WTC11 (cell line): ENCODE data around the gene VCL. TPM values are rescaled to one million over a fixed set of nuclear protein-coding genes. Genes with fewer than 3 reads are reported as not detected.
"Not testable (repeated sequence)": the region's sequence is repeated elsewhere in the genome, so short reads cannot be mapped to it uniquely, and the experiment has no call there.

Experiments
- ATAC-seq: fragments of 200-7000 bp; cut with Tn5 transposase; 2 replicates; pipeline ENCODE4 v1.10.0; 2021; ENCODE audit warnings: mild to moderate bottlenecking, moderate library complexity
- CTCF ChIA-PET: fragments of 300-600 bp; sonication (Branson Sonifier 250); formaldehyde crosslinking; loops from one replicate; lab custom pipeline; 2021; ENCODE audit warnings: antibody characterized with exemption; lab: Charles Lee
- POLR2A ChIA-PET: fragments of 350-600 bp; sonication (Branson Sonifier 250); formaldehyde crosslinking; loops from one replicate; lab custom pipeline; 2021; ENCODE audit warnings: antibody characterized with exemption; lab: Charles Lee
- DNase-seq: peaks from one replicate; pipeline ENCODE4 v3.0.0; 2021; ENCODE audit warnings: low spot score
- H3K27ac Mint-ChIP-seq: 2 replicates; pipeline ENCODE4 v1.8.0; 2021; ENCODE audit warnings: mixed read lengths
- H3K27me3 Mint-ChIP-seq: 2 replicates; pipeline ENCODE4 v1.8.0; 2021; ENCODE audit warnings: low read depth, mild to moderate bottlenecking, moderate library complexity, mixed read lengths
- H3K36me3 Mint-ChIP-seq: 2 replicates; pipeline ENCODE4 v1.8.0; 2021; ENCODE audit warnings: mixed read lengths
- H3K4me1 Mint-ChIP-seq: 2 replicates; pipeline ENCODE4 v1.8.0; 2022; ENCODE audit warnings: mixed read lengths
- H3K4me3 Mint-ChIP-seq: 2 replicates; pipeline ENCODE4 v1.8.0; 2021; ENCODE audit warnings: mild to moderate bottlenecking, moderate library complexity, mixed read lengths
- H3K9me3 Mint-ChIP-seq: 2 replicates; pipeline ENCODE4 v1.8.0; 2021; ENCODE audit warnings: mixed read lengths
- AFF4 ChIP-seq: sonication (generic); formaldehyde crosslinking; IDR thresholded peaks from 2 replicates; pipeline ENCODE4 v1.8.1; 2023; ENCODE audit warnings: mild to moderate bottlenecking, missing genetic modification reagents, borderline replicate concordance
- ERG ChIP-seq: fragments of 250-450 bp; sonication (Bioruptor Pico); IDR thresholded peaks from 2 replicates; pipeline ENCODE4 v1.8.0; 2021; ENCODE audit warnings: mild to moderate bottlenecking
- FOXJ3 ChIP-seq: sonication (generic); formaldehyde crosslinking; IDR thresholded peaks from 2 replicates; pipeline ENCODE4 v1.9.0; 2021; ENCODE audit warnings: missing genetic modification reagents, mild to moderate bottlenecking, borderline replicate concordance
- GABPB1 ChIP-seq: sonication (generic); formaldehyde crosslinking; IDR thresholded peaks from 2 replicates; pipeline ENCODE4 v1.8.1; 2023; ENCODE audit warnings: mild to moderate bottlenecking, missing genetic modification reagents
- HMGXB4 ChIP-seq: sonication (generic); formaldehyde crosslinking; IDR thresholded peaks from 2 replicates; pipeline ENCODE4 v1.8.1; 2023; ENCODE audit warnings: mild to moderate bottlenecking, moderate library complexity, missing genetic modification reagents
- NR1H2 ChIP-seq: sonication (generic); formaldehyde crosslinking; IDR thresholded peaks from 2 replicates; pipeline ENCODE4 v1.9.0; 2021; ENCODE audit warnings: mild to moderate bottlenecking, moderate library complexity, missing genetic modification reagents
- PRRX2 ChIP-seq: fragments of 250-450 bp; sonication (Bioruptor Pico); IDR thresholded peaks from 2 replicates; pipeline ENCODE4 v1.8.0; 2021; ENCODE audit warnings: mild to moderate bottlenecking
- ZNF138 ChIP-seq: sonication (generic); formaldehyde crosslinking; conservative IDR thresholded peaks from 2 replicates; pipeline ENCODE4 v1.8.1; 2022; ENCODE audit warnings: mild to moderate bottlenecking, moderate library complexity, missing genetic modification reagents
- ZNF232 ChIP-seq: sonication (generic); formaldehyde crosslinking; IDR thresholded peaks from 2 replicates; pipeline ENCODE4 v1.8.0; 2022; ENCODE audit warnings: mild to moderate bottlenecking, missing genetic modification reagents
- ZNF396 ChIP-seq: fragments of 250-450 bp; sonication (Bioruptor Pico); IDR thresholded peaks from 2 replicates; pipeline ENCODE4 v1.8.0; 2021; ENCODE audit warnings: mild to moderate bottlenecking, moderate library complexity, borderline replicate concordance
- ZNF416 ChIP-seq: fragments of 250-450 bp; sonication (Bioruptor Pico); IDR thresholded peaks from 2 replicates; pipeline ENCODE4 v1.9.0; 2021; ENCODE audit warnings: mild to moderate bottlenecking, inconsistent platforms
- total RNA-seq: library from RNA; stranded (reverse); gene quantifications from 3 replicates; pipeline ENCODE4 v1.2.3, GENCODE V29; 2021
- TF ChIP-seq, protein P1 (sequence below): sonication (generic); formaldehyde crosslinking; IDR thresholded peaks from 2 replicates; pipeline ENCODE4 v1.8.1; 2023; ENCODE audit warnings: mild to moderate bottlenecking, missing genetic modification reagents, moderate library complexity
- TF ChIP-seq, protein P2 (sequence below): fragments of 200-600 bp; IDR thresholded peaks from 2 replicates; pipeline ENCODE4 v1.8.0; 2022; ENCODE audit warnings: antibody characterized with exemption
- TF ChIP-seq, protein P3 (sequence below): sonication (generic); formaldehyde crosslinking; IDR thresholded peaks from 2 replicates; pipeline ENCODE4 v1.8.1; 2023; ENCODE audit warnings: mild to moderate bottlenecking, missing genetic modification reagents
- TF ChIP-seq, protein P4 (sequence below): fragments of 250-450 bp; sonication (Bioruptor Pico); IDR thresholded peaks from 2 replicates; pipeline ENCODE4 v1.9.0; 2021; ENCODE audit warnings: moderate library complexity, mild to moderate bottlenecking, inconsistent platforms, borderline replicate concordance
- TF ChIP-seq, protein P5 (sequence below): fragments of 250-450 bp; sonication (Bioruptor Pico); conservative IDR thresholded peaks from 2 replicates; pipeline ENCODE4 v1.9.0; 2021; ENCODE audit warnings: mild to moderate bottlenecking

The VCL gene
- total RNA-seq, 1 experiment from 2014 or later, result 225 TPM

- POLR2A ChIA-PET, result no interaction called here
- Mint-ChIP-seq H3K4me3 (no peak overlapping the region), H3K27ac (no peak overlapping the region), H3K36me3 (peaks cover 46% of the 10 kb centered on the region)
- TF ChIP-seq ZNF138 (CRISPR knock-in tag) (no peak), NR1H2 (CRISPR knock-in tag) (no peak), GABPB1 (CRISPR knock-in tag) (no peak), ZNF416 (CRISPR knock-in tag) (no peak), PRRX2 (no peak), HMGXB4 (CRISPR knock-in tag) (no peak)
- TF ChIP-seq, protein P1, sequence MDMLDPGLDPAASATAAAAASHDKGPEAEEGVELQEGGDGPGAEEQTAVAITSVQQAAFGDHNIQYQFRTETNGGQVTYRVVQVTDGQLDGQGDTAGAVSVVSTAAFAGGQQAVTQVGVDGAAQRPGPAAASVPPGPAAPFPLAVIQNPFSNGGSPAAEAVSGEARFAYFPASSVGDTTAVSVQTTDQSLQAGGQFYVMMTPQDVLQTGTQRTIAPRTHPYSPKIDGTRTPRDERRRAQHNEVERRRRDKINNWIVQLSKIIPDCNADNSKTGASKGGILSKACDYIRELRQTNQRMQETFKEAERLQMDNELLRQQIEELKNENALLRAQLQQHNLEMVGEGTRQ (CRISPR knock-in tag), result no peak
- TF ChIP-seq, all 79 proteins: peak for 0
- CTCF ChIA-PET, result no interaction called here
- no peaks in the 10 kb centered on the region for H3K27me3 Mint-ChIP-seq
- no peaks in the 10 kb centered on the region for H3K4me1 Mint-ChIP-seq
- no peak for DNase-seq
- no peaks in the 10 kb centered on the region for H3K9me3 Mint-ChIP-seq
- no peak for ATAC-seq
Measured at GRCh38 chr10:74135452-74135851, 137.5 kb downstream of the VCL start.

DNA sequence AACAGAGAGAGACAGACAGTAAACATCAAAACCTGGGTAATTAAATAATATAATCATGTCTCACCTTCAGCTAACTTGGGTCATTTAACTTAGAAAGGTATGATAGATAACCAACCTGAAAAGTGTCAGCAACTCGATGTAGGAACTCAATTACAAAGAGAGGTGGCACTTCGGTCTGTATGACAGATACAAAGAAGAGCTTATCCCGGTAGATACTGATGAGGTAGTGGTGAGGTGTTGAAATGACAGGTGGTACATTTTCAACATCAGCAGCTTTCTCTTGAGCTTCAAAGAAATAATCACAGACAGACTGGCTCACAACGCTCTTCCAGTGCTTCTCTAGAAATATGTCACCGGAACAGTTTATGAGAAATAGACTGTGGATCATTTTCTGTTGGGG lies 140.1 kb downstream of the VCL start:
- Mint-ChIP-seq H3K9me3 (no peaks in the 10 kb centered on the region), H3K36me3 (peaks cover 38% of the 10 kb centered on the region), H3K27me3 (no peaks in the 10 kb centered on the region), H3K27ac (no peak overlapping the region), H3K4me3 (no peak overlapping the region), H3K4me1 (no peaks in the 10 kb centered on the region)
- ATAC-seq, result no peak
- DNase-seq, result no peak
- CTCF ChIA-PET, result interaction anchor here (0.9 to 2.1 kb wide), 6 partner anchors 9 to 75 kb away, joined by 3 to 8 read pairs (median 3); partner anchors contain the start of genes ADK and AP3M1
- POLR2A ChIA-PET, result interaction anchor here (0.8 kb wide), 1 partner anchor 69 kb away, joined by 8 read pairs; no protein-coding TSS in a partner anchor
- TF ChIP-seq ZNF232 (CRISPR knock-in tag), result no peak
- TF ChIP-seq AFF4 (CRISPR knock-in tag), result no peak
- TF ChIP-seq, protein P2, sequence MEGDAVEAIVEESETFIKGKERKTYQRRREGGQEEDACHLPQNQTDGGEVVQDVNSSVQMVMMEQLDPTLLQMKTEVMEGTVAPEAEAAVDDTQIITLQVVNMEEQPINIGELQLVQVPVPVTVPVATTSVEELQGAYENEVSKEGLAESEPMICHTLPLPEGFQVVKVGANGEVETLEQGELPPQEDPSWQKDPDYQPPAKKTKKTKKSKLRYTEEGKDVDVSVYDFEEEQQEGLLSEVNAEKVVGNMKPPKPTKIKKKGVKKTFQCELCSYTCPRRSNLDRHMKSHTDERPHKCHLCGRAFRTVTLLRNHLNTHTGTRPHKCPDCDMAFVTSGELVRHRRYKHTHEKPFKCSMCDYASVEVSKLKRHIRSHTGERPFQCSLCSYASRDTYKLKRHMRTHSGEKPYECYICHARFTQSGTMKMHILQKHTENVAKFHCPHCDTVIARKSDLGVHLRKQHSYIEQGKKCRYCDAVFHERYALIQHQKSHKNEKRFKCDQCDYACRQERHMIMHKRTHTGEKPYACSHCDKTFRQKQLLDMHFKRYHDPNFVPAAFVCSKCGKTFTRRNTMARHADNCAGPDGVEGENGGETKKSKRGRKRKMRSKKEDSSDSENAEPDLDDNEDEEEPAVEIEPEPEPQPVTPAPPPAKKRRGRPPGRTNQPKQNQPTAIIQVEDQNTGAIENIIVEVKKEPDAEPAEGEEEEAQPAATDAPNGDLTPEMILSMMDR, result no peak
- TF ChIP-seq, protein P3, sequence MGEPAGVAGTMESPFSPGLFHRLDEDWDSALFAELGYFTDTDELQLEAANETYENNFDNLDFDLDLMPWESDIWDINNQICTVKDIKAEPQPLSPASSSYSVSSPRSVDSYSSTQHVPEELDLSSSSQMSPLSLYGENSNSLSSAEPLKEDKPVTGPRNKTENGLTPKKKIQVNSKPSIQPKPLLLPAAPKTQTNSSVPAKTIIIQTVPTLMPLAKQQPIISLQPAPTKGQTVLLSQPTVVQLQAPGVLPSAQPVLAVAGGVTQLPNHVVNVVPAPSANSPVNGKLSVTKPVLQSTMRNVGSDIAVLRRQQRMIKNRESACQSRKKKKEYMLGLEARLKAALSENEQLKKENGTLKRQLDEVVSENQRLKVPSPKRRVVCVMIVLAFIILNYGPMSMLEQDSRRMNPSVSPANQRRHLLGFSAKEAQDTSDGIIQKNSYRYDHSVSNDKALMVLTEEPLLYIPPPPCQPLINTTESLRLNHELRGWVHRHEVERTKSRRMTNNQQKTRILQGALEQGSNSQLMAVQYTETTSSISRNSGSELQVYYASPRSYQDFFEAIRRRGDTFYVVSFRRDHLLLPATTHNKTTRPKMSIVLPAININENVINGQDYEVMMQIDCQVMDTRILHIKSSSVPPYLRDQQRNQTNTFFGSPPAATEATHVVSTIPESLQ (CRISPR knock-in tag), result no peak
- TF ChIP-seq ZNF396, result no peak
- no peak for TF ChIP-seq ERG (CRISPR knock-in tag)
- TF ChIP-seq, protein P4, sequence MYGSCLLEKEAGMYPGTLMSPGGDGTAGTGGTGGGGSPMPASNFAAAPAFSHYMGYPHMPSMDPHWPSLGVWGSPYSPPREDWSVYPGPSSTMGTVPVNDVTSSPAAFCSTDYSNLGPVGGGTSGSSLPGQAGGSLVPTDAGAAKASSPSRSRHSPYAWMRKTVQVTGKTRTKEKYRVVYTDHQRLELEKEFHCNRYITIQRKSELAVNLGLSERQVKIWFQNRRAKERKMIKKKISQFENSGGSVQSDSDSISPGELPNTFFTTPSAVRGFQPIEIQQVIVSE (CRISPR knock-in tag), result no peak
- TF ChIP-seq ZNF138 (CRISPR knock-in tag), result no peak
- TF ChIP-seq FOXJ3 (CRISPR knock-in tag), result no peak
- TF ChIP-seq, protein P5, sequence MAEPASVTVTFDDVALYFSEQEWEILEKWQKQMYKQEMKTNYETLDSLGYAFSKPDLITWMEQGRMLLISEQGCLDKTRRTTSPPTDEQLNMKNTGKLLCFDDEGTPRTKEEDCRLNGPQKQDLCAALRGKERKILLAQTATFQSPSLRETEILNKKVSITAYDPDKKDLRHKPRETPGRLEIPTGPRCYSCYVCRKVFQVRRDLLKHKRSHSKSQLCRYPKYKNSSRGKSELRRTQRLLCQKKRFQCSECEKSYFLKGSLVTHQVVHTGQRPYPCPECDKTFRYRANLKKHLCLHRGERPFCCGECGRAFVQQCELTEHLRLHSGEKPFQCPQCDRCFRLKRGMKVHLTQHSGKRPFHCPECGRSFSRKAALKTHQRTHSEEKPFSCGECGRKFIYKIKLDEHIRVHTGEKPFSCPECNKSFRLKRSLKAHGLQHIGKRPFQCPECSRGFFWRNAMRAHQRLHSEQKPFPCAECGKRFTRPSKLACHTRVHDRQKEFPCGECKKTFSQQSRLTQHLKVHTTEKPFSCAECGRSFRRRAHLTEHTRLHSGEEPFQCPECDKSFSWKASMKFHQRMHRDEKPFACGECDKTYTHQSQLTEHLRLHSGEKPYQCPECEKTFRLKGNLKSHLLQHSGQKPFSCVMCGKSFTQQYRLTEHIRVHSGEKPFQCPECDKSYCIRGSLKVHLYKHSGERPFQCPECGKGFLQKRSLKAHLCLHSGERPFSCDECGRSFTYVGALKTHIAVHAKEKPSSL, result no peak

- H3K27me3 Mint-ChIP-seq, DNase-seq, H3K4me3 Mint-ChIP-seq, H3K9me3 Mint-ChIP-seq, ATAC-seq, H3K4me1 Mint-ChIP-seq, H3K27ac Mint-ChIP-seq: not testable (repeated sequence)
- ChIA-PET POLR2A (interaction anchor here (0.8 kb wide), 1 partner anchor 68 kb away, joined by 8 read pairs; no protein-coding TSS in a partner anchor), CTCF (interaction anchor here (0.9 to 2.1 kb wide), 6 partner anchors 8 to 1097 kb away, joined by 3 to 8 read pairs (median 4); partner anchors contain the start of genes ADK, AP3M1 and COMTD1)
- peaks cover 34% of the 10 kb centered on the region for H3K36me3 Mint-ChIP-seq
Measured at GRCh38 chr10:74138596-74138995, 140.7 kb downstream of the VCL start.
